Central memory CD4-positive, alpha-beta T cell (primary cell): ENCODE measurements around the gene KPNB1.

ENCODE experiments used
- DNase-seq: peaks from one replicate; pipeline ENCODE4 v3.0.0; 2022

The KPNB1 gene

DNA sequence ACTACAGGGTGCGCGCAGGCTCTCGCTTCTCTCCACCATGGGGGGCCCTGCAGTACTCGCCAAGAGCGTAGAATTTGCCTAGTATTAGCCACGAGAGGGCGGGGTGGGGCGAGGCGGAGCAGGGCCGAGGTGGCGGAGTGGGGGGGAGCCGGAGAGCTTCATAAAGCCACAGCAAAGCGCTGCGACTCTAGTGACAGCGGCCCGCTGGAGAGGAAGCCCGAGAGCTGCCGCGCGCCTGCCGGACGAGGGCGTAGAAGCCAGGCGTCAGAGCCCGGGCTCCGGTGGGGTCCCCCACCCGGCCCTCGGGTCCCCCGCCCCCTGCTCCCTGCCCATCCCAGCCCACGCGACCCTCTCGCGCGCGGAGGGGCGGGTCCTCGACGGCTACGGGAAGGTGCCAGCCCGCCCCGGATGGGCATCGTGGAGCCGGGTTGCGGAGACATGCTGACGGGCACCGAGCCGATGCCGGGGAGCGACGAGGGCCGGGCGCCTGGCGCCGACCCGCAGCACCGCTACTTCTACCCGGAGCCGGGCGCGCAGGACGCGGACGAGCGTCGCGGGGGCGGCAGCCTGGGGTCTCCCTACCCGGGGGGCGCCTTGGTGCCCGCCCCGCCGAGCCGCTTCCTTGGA, 83.4 kb downstream of the KPNB1 start, which contains the start of gene TBX21:
Gene TBX21 (plus strand): TSS at position 190 of the 627 bp plus-strand sequence. CDS start 219 bp downstream, at position 409.
- peak; percentile 83 for DNase-seq

DNA sequence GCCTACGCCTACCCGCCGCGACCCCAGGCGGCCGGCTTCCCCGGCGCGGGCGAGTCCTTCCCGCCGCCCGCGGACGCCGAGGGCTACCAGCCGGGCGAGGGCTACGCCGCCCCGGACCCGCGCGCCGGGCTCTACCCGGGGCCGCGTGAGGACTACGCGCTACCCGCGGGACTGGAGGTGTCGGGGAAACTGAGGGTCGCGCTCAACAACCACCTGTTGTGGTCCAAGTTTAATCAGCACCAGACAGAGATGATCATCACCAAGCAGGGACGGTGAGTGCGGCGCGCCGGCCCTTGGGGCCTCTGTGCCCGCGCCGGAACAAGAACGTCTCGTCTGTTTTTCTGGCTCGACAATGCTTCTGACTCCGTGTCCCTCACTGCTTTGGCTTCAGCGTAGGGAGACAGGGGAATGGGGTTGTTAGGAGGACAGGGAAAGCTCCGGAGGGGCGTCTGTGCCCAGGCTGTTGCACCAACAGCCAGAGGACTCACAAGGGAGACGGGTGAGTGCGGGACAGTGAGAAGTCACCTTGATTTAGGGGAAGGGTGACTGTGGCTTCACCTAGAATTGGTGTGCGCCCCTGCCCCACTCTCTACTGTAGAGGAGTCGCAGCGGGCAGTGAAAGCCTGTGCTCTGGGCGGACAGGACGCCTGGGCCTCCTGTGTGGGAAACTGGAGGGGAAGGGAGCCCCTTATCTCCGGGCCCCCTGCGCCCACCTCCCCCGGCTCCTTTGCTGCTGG, 84.1 kb downstream of the KPNB1 start:
- DNase-seq, result peak; percentile 13

- DNase-seq, result no peak
Measured at GRCh38 chr17:47735139-47735464, 85.4 kb downstream of the KPNB1 start.
